Neural cell (in vitro differentiated cells): Measurements from ENCODE around the gene TRIM2. TPM values are rescaled to one million over a fixed set of nuclear protein-coding genes. Genes with fewer than 3 reads are reported as not detected.

Experiments used
- H2AFZ ChIP-seq: fragments of 200-600, 300-800 bp; sonication (generic), shearing (Covaris generic); 2 replicates; pipeline ENCODE4 v1.6.0; 2014; ENCODE audit warnings: low read depth, mild to moderate bottlenecking, antibody characterized with exemption, low read length, moderate library complexity
- H3F3A ChIP-seq: fragments of 200-600 bp; shearing (Covaris generic); 2 replicates; pipeline ENCODE4 v1.6.1; 2016; ENCODE audit warnings: mild to moderate bottlenecking, moderate library complexity, mixed read lengths, antibody characterized with exemption, low read length; ENCODE audit not compliant: insufficient read depth, poor library complexity, severe bottlenecking
- H3K27ac ChIP-seq: fragments of 200-600, 300-800 bp; sonication (generic), shearing (Covaris generic); 2 replicates; pipeline ENCODE4 v1.5.1; 2014; ENCODE audit warnings: mild to moderate bottlenecking, low read length, moderate library complexity
- H3K27me3 ChIP-seq: fragments of 300-800, 200-600 bp; sonication (generic), shearing (Covaris generic); 2 replicates; pipeline ENCODE4 v1.6.0; 2014; ENCODE audit warnings: mild to moderate bottlenecking, low read depth, low read length, moderate library complexity; ENCODE audit not compliant: insufficient read depth
- H3K36me3 ChIP-seq: fragments of 300-800, 200-600 bp; sonication (generic), shearing (Covaris generic); 2 replicates; pipeline ENCODE4 v1.5.1; 2014; ENCODE audit warnings: mild to moderate bottlenecking, antibody characterized with exemption, low read length, moderate library complexity; ENCODE audit not compliant: insufficient read depth
- H3K4me2 ChIP-seq: fragments of 300-800, 200-600 bp; sonication (generic), shearing (Covaris generic); 2 replicates; pipeline ENCODE4 v1.6.0; 2014; ENCODE audit warnings: mild to moderate bottlenecking, low read length
- H3K4me3 ChIP-seq: fragments of 300-800, 200-600 bp; sonication (generic), shearing (Covaris generic); 2 replicates; pipeline ENCODE4 v1.5.1; 2014; ENCODE audit warnings: mild to moderate bottlenecking, low read length, moderate library complexity
- H3K79me2 ChIP-seq: fragments of 200-600 bp; shearing (Covaris generic); replicated peaks from 2 replicates; pipeline ENCODE4 v1.6.0; 2014; ENCODE audit warnings: mild to moderate bottlenecking, low read length, moderate library complexity; ENCODE audit not compliant: insufficient read depth
- H3K9ac ChIP-seq: fragments of 300-800, 200-600 bp; sonication (generic), shearing (Covaris generic); 2 replicates; pipeline ENCODE4 v1.6.1; 2016; ENCODE audit warnings: mild to moderate bottlenecking, low read length, mixed read lengths
- H3K9me2 ChIP-seq: fragments of 200-600 bp; shearing (Covaris generic); 2 replicates; pipeline ENCODE4 v1.6.1; 2016; ENCODE audit warnings: mild to moderate bottlenecking, low read length, mixed read lengths; ENCODE audit not compliant: insufficient read depth
- H3K9me3 ChIP-seq: fragments of 200-600, 300-800 bp; sonication (generic), shearing (Covaris generic); 2 replicates; pipeline ENCODE4 v1.6.1; 2016; ENCODE audit warnings: mild to moderate bottlenecking, mixed run types, low read length, moderate library complexity, mixed read lengths
- H4K20me1 ChIP-seq: fragments of 200-600 bp; shearing (Covaris generic); 2 replicates; pipeline ENCODE4 v1.6.1; 2016; ENCODE audit warnings: mild to moderate bottlenecking, mixed run types; ENCODE audit not compliant: insufficient read depth
- CTCF ChIP-seq: fragments of 450-650 bp; IDR thresholded peaks from 2 replicates; pipeline ENCODE4 v1.5.1; 2014; ENCODE audit warnings: antibody characterized with exemption, mild to moderate bottlenecking, moderate library complexity; ENCODE audit not compliant: poor library complexity, severe bottlenecking
- EP300 ChIP-seq: fragments of 450-650 bp; conservative IDR thresholded peaks from 2 replicates; pipeline ENCODE4 v1.6.1; 2014; ENCODE audit warnings: antibody characterized with exemption, mild to moderate bottlenecking, moderate library complexity; ENCODE audit not compliant: poor library complexity, severe bottlenecking
- EZH2 ChIP-seq: fragments of 200-600, 300-800 bp; shearing (Covaris generic), sonication (generic); IDR thresholded peaks from 2 replicates; pipeline ENCODE4 v1.6.1; 2014; ENCODE audit warnings: antibody characterized with exemption, low read length, borderline replicate concordance, mild to moderate bottlenecking; ENCODE audit not compliant: insufficient read depth, poor library complexity, severe bottlenecking
- MXI1 ChIP-seq: fragments of 450-650 bp; conservative IDR thresholded peaks from 2 replicates; pipeline ENCODE4 v1.6.1; 2014; ENCODE audit warnings: antibody characterized with exemption, mild to moderate bottlenecking; ENCODE audit not compliant: poor library complexity, severe bottlenecking
- POLR2AphosphoS5 ChIP-seq: IDR thresholded peaks from 2 replicates; pipeline ENCODE4 v1.6.1; 2012
- RAD21 ChIP-seq: fragments of 450-650 bp; conservative IDR thresholded peaks from 2 replicates; pipeline ENCODE4 v1.6.1; 2014; ENCODE audit warnings: antibody characterized with exemption, mild to moderate bottlenecking, moderate library complexity
- SMC3 ChIP-seq: fragments of 450-650 bp; conservative IDR thresholded peaks from 2 replicates; pipeline ENCODE4 v1.6.1; 2014; ENCODE audit warnings: antibody characterized with exemption, mild to moderate bottlenecking, moderate library complexity; ENCODE audit not compliant: poor library complexity
- TAF1 ChIP-seq: IDR thresholded peaks from 2 replicates; pipeline ENCODE4 v1.6.1; 2012; ENCODE audit warnings: low read depth
- polyA plus RNA-seq: library from polyadenylated mRNA; depleted of rRNA; stranded (reverse); fragments of >200 nt; gene quantifications from 2 replicates; pipeline ENCODE4 v1.2.3, GENCODE V29; 2014
- TF ChIP-seq, protein P1 (sequence below): IDR thresholded peaks from 2 replicates; pipeline ENCODE4 v1.6.1; 2012; ENCODE audit warnings: borderline replicate concordance

TRIM2 gene
- polyA plus RNA-seq, 1 donor from 2014 or later: 261 TPM

GRCh38 chr4:153293742-153294057 lies 89.5 kb downstream of the TRIM2 start:
- no peaks in the 10 kb centered on the region for H3K27me3 ChIP-seq
- H3F3A ChIP-seq: peaks cover 5% of the 10 kb centered on the region
- H2AFZ ChIP-seq: no peak overlapping the region
- H3K4me3 ChIP-seq: no peak overlapping the region
- no peaks in the 10 kb centered on the region for H3K9me3 ChIP-seq
- H3K9ac ChIP-seq: no peak overlapping the region
- peaks cover 43% of the 10 kb centered on the region for H3K36me3 ChIP-seq
- H3K4me2 ChIP-seq: no peak overlapping the region
- no peaks in the 10 kb centered on the region for H4K20me1 ChIP-seq
- H3K79me2 ChIP-seq: peaks cover 85% of the 10 kb centered on the region
- no peaks in the 10 kb centered on the region for H3K9me2 ChIP-seq
- TF ChIP-seq CTCF: no peak
- TF ChIP-seq RAD21: no peak
- no peak for TF ChIP-seq TAF1
- TF ChIP-seq SMC3: no peak
- H3K27ac ChIP-seq: no peak overlapping the region

DNA sequence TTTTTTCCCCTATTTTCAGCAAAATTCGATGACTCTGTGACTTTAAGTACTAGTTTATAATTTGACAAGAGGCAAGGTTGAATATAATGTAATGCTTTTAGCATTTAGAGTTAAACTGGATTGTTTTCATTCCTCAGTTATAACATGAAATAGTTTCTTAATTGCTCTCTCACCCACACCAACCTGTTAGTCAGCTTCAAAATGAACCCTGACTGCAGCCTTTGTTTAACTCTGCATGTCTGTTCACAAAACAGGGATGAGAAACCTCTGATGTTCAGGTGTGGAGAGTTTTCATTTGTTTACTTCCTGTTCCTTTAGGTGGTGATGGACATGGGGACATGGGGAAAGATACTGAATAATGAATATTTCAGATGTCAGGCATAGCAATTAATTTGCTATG lies 90.4 kb downstream of the TRIM2 start:
- TF ChIP-seq TAF1 (no peak), EP300 (no peak), MXI1 (no peak), SMC3 (no peak), RAD21 (no peak), POLR2AphosphoS5 (no peak), EZH2 (no peak), CTCF (no peak)
- TF ChIP-seq, protein P1, sequence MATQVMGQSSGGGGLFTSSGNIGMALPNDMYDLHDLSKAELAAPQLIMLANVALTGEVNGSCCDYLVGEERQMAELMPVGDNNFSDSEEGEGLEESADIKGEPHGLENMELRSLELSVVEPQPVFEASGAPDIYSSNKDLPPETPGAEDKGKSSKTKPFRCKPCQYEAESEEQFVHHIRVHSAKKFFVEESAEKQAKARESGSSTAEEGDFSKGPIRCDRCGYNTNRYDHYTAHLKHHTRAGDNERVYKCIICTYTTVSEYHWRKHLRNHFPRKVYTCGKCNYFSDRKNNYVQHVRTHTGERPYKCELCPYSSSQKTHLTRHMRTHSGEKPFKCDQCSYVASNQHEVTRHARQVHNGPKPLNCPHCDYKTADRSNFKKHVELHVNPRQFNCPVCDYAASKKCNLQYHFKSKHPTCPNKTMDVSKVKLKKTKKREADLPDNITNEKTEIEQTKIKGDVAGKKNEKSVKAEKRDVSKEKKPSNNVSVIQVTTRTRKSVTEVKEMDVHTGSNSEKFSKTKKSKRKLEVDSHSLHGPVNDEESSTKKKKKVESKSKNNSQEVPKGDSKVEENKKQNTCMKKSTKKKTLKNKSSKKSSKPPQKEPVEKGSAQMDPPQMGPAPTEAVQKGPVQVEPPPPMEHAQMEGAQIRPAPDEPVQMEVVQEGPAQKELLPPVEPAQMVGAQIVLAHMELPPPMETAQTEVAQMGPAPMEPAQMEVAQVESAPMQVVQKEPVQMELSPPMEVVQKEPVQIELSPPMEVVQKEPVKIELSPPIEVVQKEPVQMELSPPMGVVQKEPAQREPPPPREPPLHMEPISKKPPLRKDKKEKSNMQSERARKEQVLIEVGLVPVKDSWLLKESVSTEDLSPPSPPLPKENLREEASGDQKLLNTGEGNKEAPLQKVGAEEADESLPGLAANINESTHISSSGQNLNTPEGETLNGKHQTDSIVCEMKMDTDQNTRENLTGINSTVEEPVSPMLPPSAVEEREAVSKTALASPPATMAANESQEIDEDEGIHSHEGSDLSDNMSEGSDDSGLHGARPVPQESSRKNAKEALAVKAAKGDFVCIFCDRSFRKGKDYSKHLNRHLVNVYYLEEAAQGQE: no peak
- Histone ChIP-seq H3K9ac (no peak overlapping the region), H3K9me2 (no peaks in the 10 kb centered on the region), H3K27ac (no peak overlapping the region), H3K4me2 (no peak overlapping the region), H3K27me3 (no peaks in the 10 kb centered on the region), H3K79me2 (peaks cover 82% of the 10 kb centered on the region), H3K4me3 (no peak overlapping the region), H2AFZ (no peak overlapping the region), H3F3A (peaks cover 5% of the 10 kb centered on the region), H3K36me3 (peaks cover 38% of the 10 kb centered on the region), H3K9me3 (no peaks in the 10 kb centered on the region), H4K20me1 (no peaks in the 10 kb centered on the region)
